ENCODE results near the gene GALNT14. TPM values are rescaled to one million over a fixed set of nuclear protein-coding genes. Genes with fewer than 3 reads are reported as not detected.

Gene GALNT14
- total RNA-seq, 3 donors from 2014 or later: 0.16 to 4.3 (median 4.1) TPM

GRCh38 chr2:30978044-30978443 lies 160.2 kb downstream of the GALNT14 start:
- DNase-seq (ENCODE audit: low spot score in 2 of 2): no peak
- Histone ChIP-seq H3K4me3 (no peak overlapping the region), H3K4me1 (no peaks in the 10 kb centered on the region), H3K27ac (no peak overlapping the region), H3K36me3 (no peaks in the 10 kb centered on the region), H3K27me3 (no peaks in the 10 kb centered on the region), H3K9me3 (no peaks in the 10 kb centered on the region)
- no peak for TF ChIP-seq POLR2AphosphoS5 (IDR thresholded peaks at IDR 0.05)
- no peak for TF ChIP-seq POLR2A (IDR thresholded peaks at IDR 0.05)
- no peak for TF ChIP-seq CTCF (IDR thresholded peaks at IDR 0.05)
- intact Hi-C loops (cut with DNase I; ENCODE audit: low total_unique reads): no loop called here

GRCh38 chr2:30975156-30975555 lies 163.1 kb downstream of the GALNT14 start:
- no peak overlapping the region for H3K4me3 ChIP-seq
- intact Hi-C loops (cut with DNase I; ENCODE audit: low total_unique reads): no loop called here
- no peaks in the 10 kb centered on the region for H3K27me3 ChIP-seq
- H3K4me1 ChIP-seq: no peaks in the 10 kb centered on the region
- no peak overlapping the region for H3K27ac ChIP-seq
- no peak for TF ChIP-seq POLR2AphosphoS5 (IDR thresholded peaks at IDR 0.05)
- no peak for DNase-seq (ENCODE audit: low spot score in 2 of 2)
- no peaks in the 10 kb centered on the region for H3K9me3 ChIP-seq
- H3K36me3 ChIP-seq: no peaks in the 10 kb centered on the region

GRCh38 chr2:30974554-30974953 lies 163.7 kb downstream of the GALNT14 start:
- H3K27me3 ChIP-seq: peaks cover 0 to 1% of the 10 kb centered on the region in 2 donors
- no peak for TF ChIP-seq POLR2A (IDR thresholded peaks at IDR 0.05)
- TF ChIP-seq POLR2AphosphoS5 (IDR thresholded peaks at IDR 0.05): no peak
- no peaks in the 10 kb centered on the region for H3K36me3 ChIP-seq
- H3K4me3 ChIP-seq: no peak overlapping the region
- no peak for DNase-seq (ENCODE audit: low spot score in 2 of 2)
- no peak overlapping the region for H3K27ac ChIP-seq
- intact Hi-C loops (cut with DNase I; ENCODE audit: low total_unique reads): no loop called here
- no peaks in the 10 kb centered on the region for H3K9me3 ChIP-seq
- no peaks in the 10 kb centered on the region for H3K4me1 ChIP-seq

GRCh38 chr2:30974092-30974491 lies 164.1 kb downstream of the GALNT14 start:
- Histone ChIP-seq H3K9me3 (no peaks in the 10 kb centered on the region), H3K27me3 (peaks cover 0 to 6% of the 10 kb centered on the region in 2 donors), H3K36me3 (no peaks in the 10 kb centered on the region), H3K4me1 (no peaks in the 10 kb centered on the region), H3K4me3 (no peak overlapping the region), H3K27ac (no peak overlapping the region)
- DNase-seq (ENCODE audit: low spot score in 2 of 2): no peak
- intact Hi-C loops (cut with DNase I; ENCODE audit: low total_unique reads): no loop called here
- TF ChIP-seq POLR2AphosphoS5 (IDR thresholded peaks at IDR 0.05): no peak
- no peak for TF ChIP-seq CTCF (IDR thresholded peaks at IDR 0.05)
- TF ChIP-seq POLR2A (IDR thresholded peaks at IDR 0.05): no peak

GRCh38 chr2:30971231-30972025 lies 166.8 kb downstream of the GALNT14 start:
- Histone ChIP-seq H3K36me3 (no peaks in the 10 kb centered on the region), H3K4me3 (no peak overlapping the region), H3K27me3 (peaks cover 0 to 6% of the 10 kb centered on the region in 2 donors), H3K27ac (no peak overlapping the region), H3K4me1 (no peaks in the 10 kb centered on the region), H3K9me3 (no peaks in the 10 kb centered on the region)
- DNase-seq (ENCODE audit: low spot score in 2 of 2): no peak
- intact Hi-C loops (cut with DNase I; ENCODE audit: low total_unique reads): no loop called here
- TF ChIP-seq CTCF (IDR thresholded peaks at IDR 0.05) (no peak), POLR2A (IDR thresholded peaks at IDR 0.05) (no peak), POLR2AphosphoS5 (IDR thresholded peaks at IDR 0.05) (no peak)

- H3K4me3 ChIP-seq: no peak overlapping the region
- H3K4me1 ChIP-seq: no peaks in the 10 kb centered on the region
- no peaks in the 10 kb centered on the region for H3K36me3 ChIP-seq
- no peaks in the 10 kb centered on the region for H3K9me3 ChIP-seq
- H3K27me3 ChIP-seq: peaks cover 0 to 6% of the 10 kb centered on the region in 2 donors
- TF ChIP-seq POLR2A (IDR thresholded peaks at IDR 0.05) (no peak), CTCF (IDR thresholded peaks at IDR 0.05) (no peak), POLR2AphosphoS5 (IDR thresholded peaks at IDR 0.05) (no peak)
- H3K27ac ChIP-seq: no peak overlapping the region
- no peak for DNase-seq (ENCODE audit: low spot score in 2 of 2)
- intact Hi-C loops (cut with DNase I; ENCODE audit: low total_unique reads): no loop called here
Measured at GRCh38 chr2:30968660-30969397, 169.4 kb downstream of the GALNT14 start.
